Measurements from ENCODE around the gene RPLP2.

The RPLP2 gene

DNA sequence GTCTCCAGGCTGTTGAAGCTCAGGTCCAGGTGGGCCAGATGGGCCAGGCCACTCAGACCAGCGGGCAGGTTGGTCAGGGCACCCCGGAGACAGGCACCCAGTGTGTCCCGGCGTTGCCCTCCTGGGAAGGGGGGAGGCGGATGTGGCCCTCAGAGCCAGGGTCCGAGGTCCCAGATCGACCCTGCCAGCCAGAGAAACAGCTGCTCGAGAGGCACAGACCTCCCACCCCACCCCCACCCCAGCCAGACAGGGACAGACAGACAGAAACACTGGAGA lies 6.4 kb upstream of the RPLP2 start:
- TF ChIP-seq, protein P1, sequence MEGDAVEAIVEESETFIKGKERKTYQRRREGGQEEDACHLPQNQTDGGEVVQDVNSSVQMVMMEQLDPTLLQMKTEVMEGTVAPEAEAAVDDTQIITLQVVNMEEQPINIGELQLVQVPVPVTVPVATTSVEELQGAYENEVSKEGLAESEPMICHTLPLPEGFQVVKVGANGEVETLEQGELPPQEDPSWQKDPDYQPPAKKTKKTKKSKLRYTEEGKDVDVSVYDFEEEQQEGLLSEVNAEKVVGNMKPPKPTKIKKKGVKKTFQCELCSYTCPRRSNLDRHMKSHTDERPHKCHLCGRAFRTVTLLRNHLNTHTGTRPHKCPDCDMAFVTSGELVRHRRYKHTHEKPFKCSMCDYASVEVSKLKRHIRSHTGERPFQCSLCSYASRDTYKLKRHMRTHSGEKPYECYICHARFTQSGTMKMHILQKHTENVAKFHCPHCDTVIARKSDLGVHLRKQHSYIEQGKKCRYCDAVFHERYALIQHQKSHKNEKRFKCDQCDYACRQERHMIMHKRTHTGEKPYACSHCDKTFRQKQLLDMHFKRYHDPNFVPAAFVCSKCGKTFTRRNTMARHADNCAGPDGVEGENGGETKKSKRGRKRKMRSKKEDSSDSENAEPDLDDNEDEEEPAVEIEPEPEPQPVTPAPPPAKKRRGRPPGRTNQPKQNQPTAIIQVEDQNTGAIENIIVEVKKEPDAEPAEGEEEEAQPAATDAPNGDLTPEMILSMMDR (IDR thresholded peaks at IDR 0.05; ENCODE audit: insufficient read depth, low read length, poor library complexity, severe bottlenecking), result no peak
- H3K27me3 ChIP-seq (replicated peaks; ENCODE audit: control insufficient read depth, insufficient read depth, low read length), result no peaks in the 10 kb centered on the region
- peaks cover 10% of the 10 kb centered on the region for H3K36me3 ChIP-seq (ENCODE audit: control insufficient read depth, insufficient read depth, low read length)
- no peak for DNase-seq (ENCODE audit: extremely low read depth, insufficient read length)
- peak overlapping the region; percentile 64 for H3K4me3 ChIP-seq (replicated peaks; ENCODE audit: low read depth, low read length)

DNA sequence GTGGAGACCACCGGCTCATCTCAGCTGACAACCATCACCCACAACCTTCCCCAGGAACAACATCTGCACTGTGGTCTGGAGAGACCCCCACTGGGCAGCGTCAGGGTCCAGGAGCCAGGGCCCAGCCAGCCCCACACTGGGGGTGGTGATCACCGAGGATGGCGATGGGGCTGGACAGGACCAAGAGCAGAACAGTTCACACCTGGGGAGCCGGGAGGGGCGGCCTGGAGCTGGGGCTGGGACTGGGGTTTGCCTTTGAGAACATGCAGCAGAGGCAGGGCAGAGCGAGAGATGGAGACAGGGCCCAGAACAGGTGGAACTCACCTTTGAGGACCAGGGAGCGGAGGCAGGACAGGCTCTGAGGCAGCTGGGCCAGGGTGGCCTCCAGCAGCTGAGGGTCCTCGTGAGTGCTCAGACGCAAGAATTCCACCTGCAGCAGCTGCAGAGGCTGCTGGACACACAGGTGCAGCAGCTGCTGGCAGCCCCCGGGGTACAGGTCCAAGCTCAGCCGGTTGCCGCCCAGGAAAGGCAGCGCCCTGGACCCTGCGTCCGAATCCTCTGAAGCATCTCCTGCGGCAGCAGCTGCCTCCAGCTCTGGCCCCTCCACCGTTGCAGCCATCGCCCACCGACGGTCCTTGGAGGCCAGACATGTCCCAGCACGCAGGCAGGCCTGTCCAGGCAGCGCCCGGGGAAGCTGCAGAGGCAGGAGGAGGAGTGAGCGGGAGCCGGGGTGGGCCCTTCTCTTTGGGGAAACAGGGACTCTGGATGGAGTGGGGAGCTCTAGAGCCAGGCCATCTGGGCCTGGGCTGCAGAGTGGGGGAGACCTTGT lies 5.8 kb upstream of the RPLP2 start:
- H3K27me3 ChIP-seq (replicated peaks; ENCODE audit: control insufficient read depth, insufficient read depth, low read length), result no peaks in the 10 kb centered on the region
- peak overlapping the region; percentile 64 for H3K4me3 ChIP-seq (replicated peaks; ENCODE audit: low read depth, low read length)
- DNase-seq (ENCODE audit: extremely low read depth, insufficient read length), result no peak
- TF ChIP-seq, protein P1 (IDR thresholded peaks at IDR 0.05; ENCODE audit: insufficient read depth, low read length, poor library complexity, severe bottlenecking), result no peak
- H3K36me3 ChIP-seq (ENCODE audit: control insufficient read depth, insufficient read depth, low read length), result peaks cover 10% of the 10 kb centered on the region

DNA sequence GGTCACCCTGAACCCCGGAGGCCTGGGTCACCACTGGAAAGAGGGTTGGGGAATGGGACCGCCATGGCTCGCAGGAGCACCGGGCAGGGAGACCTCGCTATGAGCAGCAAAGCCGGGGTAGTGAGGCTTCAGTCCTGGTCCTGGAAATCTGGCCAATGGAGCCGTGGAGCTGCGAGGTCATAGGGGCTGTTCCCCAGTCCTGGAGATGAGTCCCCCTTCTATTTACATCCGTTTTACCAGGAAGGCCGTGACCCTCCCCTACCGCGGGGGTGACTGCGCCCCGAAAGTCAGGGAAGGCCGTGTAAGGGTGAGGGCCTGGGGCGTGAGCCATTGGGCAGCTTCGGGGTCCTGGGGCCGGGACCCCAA lies 5.2 kb upstream of the RPLP2 start:
- DNase-seq (ENCODE audit: extremely low read depth, insufficient read length), result no peak
- Histone ChIP-seq H3K4me3 (replicated peaks; ENCODE audit: low read depth, low read length) (peak overlapping the region; percentile 64), H3K27me3 (replicated peaks; ENCODE audit: control insufficient read depth, insufficient read depth, low read length) (no peaks in the 10 kb centered on the region), H3K36me3 (ENCODE audit: control insufficient read depth, insufficient read depth, low read length) (peaks cover 10% of the 10 kb centered on the region)
- TF ChIP-seq, protein P1 (IDR thresholded peaks at IDR 0.05; ENCODE audit: insufficient read depth, low read length, poor library complexity, severe bottlenecking), result no peak

DNA sequence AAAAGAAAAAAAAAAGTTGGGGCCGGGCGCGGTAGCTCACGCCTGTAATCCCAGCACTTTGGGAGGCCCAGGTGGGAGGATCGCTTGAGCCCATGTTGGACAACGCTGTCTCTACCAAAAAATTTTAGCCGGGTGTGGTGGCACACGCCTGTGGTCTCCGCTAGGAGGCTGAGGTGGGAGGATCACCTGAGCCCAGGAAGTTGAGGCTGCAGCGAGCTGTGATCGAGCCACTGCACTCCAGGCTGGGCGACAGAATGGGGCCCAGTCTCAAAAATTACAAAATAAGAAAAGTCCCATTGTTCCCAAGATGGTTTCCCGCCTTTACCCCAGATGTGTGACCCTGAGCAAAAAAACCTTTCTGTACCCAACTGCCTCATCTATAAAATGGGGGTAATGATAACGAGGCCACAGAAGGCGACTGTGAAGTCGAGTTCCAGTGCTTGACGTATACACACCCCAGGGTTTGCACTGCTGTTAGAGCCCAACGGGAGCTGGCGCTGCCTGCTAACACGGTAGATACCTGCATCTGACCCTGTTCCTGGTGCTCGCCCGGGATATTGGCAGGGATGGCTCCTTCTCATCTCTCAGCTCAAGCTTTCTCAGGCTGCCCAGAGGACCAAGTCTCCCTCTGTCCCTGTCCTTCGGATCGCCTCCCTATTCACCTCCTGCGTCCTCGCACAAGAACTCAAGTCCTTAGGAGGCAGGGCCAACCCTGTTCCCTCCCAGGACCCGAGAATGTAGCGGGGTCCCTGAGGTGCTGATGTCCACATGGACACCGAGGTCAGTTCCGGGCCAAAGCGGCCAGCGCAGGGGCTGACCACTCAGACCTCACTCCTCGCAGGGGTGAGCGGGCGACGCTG lies 1.1 kb upstream of the RPLP2 start:
- Histone ChIP-seq H3K27me3 (replicated peaks; ENCODE audit: control insufficient read depth, insufficient read depth, low read length) (no peaks in the 10 kb centered on the region), H3K4me3 (replicated peaks; ENCODE audit: low read depth, low read length) (peak overlapping the region; percentile 96)
- TF ChIP-seq, protein P1 (IDR thresholded peaks at IDR 0.05; ENCODE audit: insufficient read depth, low read length, poor library complexity, severe bottlenecking), result peak; percentile 29

DNA sequence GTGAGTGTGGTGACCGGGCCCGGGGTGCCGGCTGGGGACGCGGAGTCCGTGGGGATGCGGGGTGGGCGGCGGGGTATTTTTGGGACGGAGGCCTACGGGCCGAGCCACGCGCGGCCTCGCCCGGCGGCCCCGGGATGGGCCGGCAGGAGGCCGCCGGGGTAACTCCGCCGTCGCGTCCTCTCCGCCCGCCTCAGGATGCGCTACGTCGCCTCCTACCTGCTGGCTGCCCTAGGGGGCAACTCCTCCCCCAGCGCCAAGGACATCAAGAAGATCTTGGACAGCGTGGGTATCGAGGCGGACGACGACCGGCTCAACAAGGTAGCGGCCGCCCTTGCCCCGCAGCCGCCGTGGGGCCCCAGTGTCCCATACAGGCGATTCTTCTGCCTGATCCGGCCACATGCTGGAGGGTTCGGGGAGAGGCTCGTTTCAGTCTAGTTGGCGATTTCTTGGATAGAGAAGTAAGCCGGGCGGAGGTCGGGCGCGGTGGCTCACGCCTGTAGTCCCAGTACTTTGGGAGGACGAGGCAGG lies 337 bp downstream of the RPLP2 start:
- peaks cover 26% of the 10 kb centered on the region for H3K36me3 ChIP-seq (ENCODE audit: control insufficient read depth, insufficient read depth, low read length)
- DNase-seq (ENCODE audit: extremely low read depth, insufficient read length), result no peak
- TF ChIP-seq, protein P1 (IDR thresholded peaks at IDR 0.05; ENCODE audit: insufficient read depth, low read length, poor library complexity, severe bottlenecking), result no peak
- no peaks in the 10 kb centered on the region for H3K27me3 ChIP-seq (replicated peaks; ENCODE audit: control insufficient read depth, insufficient read depth, low read length)
- peak overlapping the region; percentile 96 for H3K4me3 ChIP-seq (replicated peaks; ENCODE audit: low read depth, low read length)

More for the DNA sequence above, 1.1 kb upstream of the RPLP2 start:
- peaks cover 23% of the 10 kb centered on the region for H3K36me3 ChIP-seq (ENCODE audit: control insufficient read depth, insufficient read depth, low read length)
- DNase-seq (ENCODE audit: extremely low read depth, insufficient read length), result no peak
